GM21526 (cell line): Measurements from ENCODE around the gene TIE1.

ENCODE experiments used
- ATAC-seq: cut with Tn5 transposase; IDR thresholded peaks from one replicate; pipeline ENCODE4 v1.9.1; 2021; ENCODE audit warnings: moderate library complexity; ENCODE audit not compliant: unreplicated experiment, low FRiP score

TIE1 gene

GRCh38 chr1:43331688-43332087, 30.9 kb downstream of the TIE1 start:
- ATAC-seq: no peak

GRCh38 chr1:43334453-43335205, 33.8 kb downstream of the TIE1 start:
- ATAC-seq: no peak

GRCh38 chr1:43337588-43337987, 36.8 kb downstream of the TIE1 start, which contains the start of gene MPL:
Gene MPL, plus strand, starts transcription at chr1:43337818. Its CDS starts 31 bp downstream, at chr1:43337849.
- ATAC-seq: no peak

GRCh38 chr1:43338001-43338400, 37.2 kb downstream of the TIE1 start:
- ATAC-seq: no peak

GRCh38 chr1:43339584-43340232, 38.9 kb downstream of the TIE1 start:
- no peak for ATAC-seq

- no peak for ATAC-seq
Observed at GRCh38 chr1:43340559-43340958, 39.8 kb downstream of the TIE1 start.

- ATAC-seq: no peak
Observed at GRCh38 chr1:43344267-43344850, 43.6 kb downstream of the TIE1 start.

- ATAC-seq: no peak
Observed at GRCh38 chr1:43345120-43345519, 44.3 kb downstream of the TIE1 start.

GRCh38 chr1:43346636-43347035, 45.9 kb downstream of the TIE1 start:
- no peak for ATAC-seq

GRCh38 chr1:43348343-43348808, 47.6 kb downstream of the TIE1 start:
- ATAC-seq: no peak

- no peak for ATAC-seq
Observed at GRCh38 chr1:43348809-43349593, 48.2 kb downstream of the TIE1 start.

GRCh38 chr1:43349594-43350306, 49.0 kb downstream of the TIE1 start:
- ATAC-seq: no peak

GRCh38 chr1:43350976-43351375, 50.2 kb downstream of the TIE1 start:
- no peak for ATAC-seq

GRCh38 chr1:43351421-43352350, 50.9 kb downstream of the TIE1 start:
- no peak for ATAC-seq

- ATAC-seq: no peak
Observed at GRCh38 chr1:43352351-43352705, 51.5 kb downstream of the TIE1 start.

- no peak for ATAC-seq
Observed at GRCh38 chr1:43352881-43353280, 52.1 kb downstream of the TIE1 start.

GRCh38 chr1:43354471-43354870, 53.7 kb downstream of the TIE1 start:
- no peak for ATAC-seq

- ATAC-seq: no peak
Observed at GRCh38 chr1:43354936-43355335, 54.2 kb downstream of the TIE1 start.

- no peak for ATAC-seq
Observed at GRCh38 chr1:43357251-43357650, 56.5 kb downstream of the TIE1 start.
